Kidney (tissue), 14 donors: ENCODE results near the gene ADAMTS14. TPM values are rescaled to one million over a fixed set of nuclear protein-coding genes. Genes with fewer than 3 reads are reported as not detected.

Experiments used
- DNase-seq, 5 donors: peaks; one replicate each; pipeline ENCODE4 v3.0.0-alpha.2; 2013 to 2020
- FAIRE-seq: peaks from 2 replicates; lab custom pipeline; 2012; peaks lifted over from hg19 to GRCh38; lab: Jason Lieb, UNC
- H3K27ac ChIP-seq, 2 donors: one replicate each; pipeline ENCODE4 v1.7.0; 2013; ENCODE audit warnings: low read depth in 2 of 2, low read length in 2 of 2, inconsistent platforms in 1 of 2
- H3K27me3 ChIP-seq: one replicate; pipeline ENCODE4 v1.7.1; 2013; ENCODE audit warnings: low read length, inconsistent platforms; ENCODE audit not compliant: control insufficient read depth, insufficient read depth
- H3K36me3 ChIP-seq, 3 donors: one replicate each; pipeline versions ENCODE4 v1.7.0 to v1.7.1; 2013; ENCODE audit warnings: low read length in 3 of 3, control low read depth in 1 of 3, inconsistent platforms in 1 of 3; ENCODE audit not compliant: insufficient read depth in 3 of 3, control insufficient read depth in 2 of 3
- H3K4me1 ChIP-seq, 3 donors: one replicate each; pipeline versions ENCODE4 v1.7.0 to v1.7.1; 2013; ENCODE audit warnings: low read length in 3 of 3, inconsistent platforms in 1 of 3, low read depth in 1 of 3; ENCODE audit not compliant: control insufficient read depth in 2 of 3, insufficient read depth in 2 of 3
- H3K4me3 ChIP-seq, 3 donors: one replicate each; pipeline versions ENCODE4 v1.7.0 to v1.8.1; 2013; ENCODE audit warnings: low read length in 3 of 3, control low read depth in 1 of 3, inconsistent platforms in 1 of 3
- H3K9ac ChIP-seq, 3 donors: one replicate each; pipeline versions ENCODE4 v1.7.0 to v1.7.1; 2013; ENCODE audit warnings: low read length in 3 of 3, control low read depth in 1 of 3, inconsistent platforms in 1 of 3
- H3K9me3 ChIP-seq, 3 donors: one replicate each; pipeline versions ENCODE4 v1.7.0 to v1.7.1; 2013; ENCODE audit warnings: low read length in 3 of 3, control low read depth in 1 of 3, inconsistent platforms in 1 of 3; ENCODE audit not compliant: control insufficient read depth in 2 of 3, insufficient read depth in 1 of 3
- intact Hi-C: fragments of 100-400 bp; cut with DNase I; formaldehyde crosslinking; loops from one replicate; pipeline ENCODE4 v1.11.1; 2022
- polyA plus RNA-seq: library from polyadenylated mRNA; stranded (reverse); fragments of 350-450 nt; fragmentation: Illumina TruSeq; extraction: RNeasy Lipid Tissue Mini Kit (QIAGEN cat#74804); gene quantifications from one replicate; pipeline ENCODE4 v1.2.3, GENCODE V29; 2014; ENCODE audit warnings: low read depth, low replicate concordance; ENCODE audit not compliant: insufficient read depth
- total RNA-seq: library from RNA; stranded (reverse); fragmentation: NEBNext Ultra II Directional; extraction: Animal tissue kit (Norgen Biotek cat#: 25700); gene quantifications from one replicate; pipeline ENCODE4 v1.2.1, GENCODE V29; 2021
- TF ChIP-seq, protein P1 (sequence below): IDR thresholded peaks from 3 replicates; pipeline ENCODE4 v1.5.1; 2012; ENCODE audit warnings: mild to moderate bottlenecking, moderate library complexity, borderline replicate concordance; ENCODE audit not compliant: insufficient read depth; ENCODE audit errors: extremely low read depth
- donor health status: control.
- donor health status: control.
- donor health status: control.
- donor health status: control.
- donor health status: control.
- donor health status: DM: yes; HTN: yes; CAD: no.
- donor health status: Normal renal cell carcinoma (clear cell type).

The ADAMTS14 gene
- total and polyA plus RNA-seq, 2 donors from 2014 or later: 0.47 TPM; not detected in 1

- intact Hi-C loops: no loop called here
- no peak overlapping the region for H3K9ac ChIP-seq
- TF ChIP-seq, protein P1, sequence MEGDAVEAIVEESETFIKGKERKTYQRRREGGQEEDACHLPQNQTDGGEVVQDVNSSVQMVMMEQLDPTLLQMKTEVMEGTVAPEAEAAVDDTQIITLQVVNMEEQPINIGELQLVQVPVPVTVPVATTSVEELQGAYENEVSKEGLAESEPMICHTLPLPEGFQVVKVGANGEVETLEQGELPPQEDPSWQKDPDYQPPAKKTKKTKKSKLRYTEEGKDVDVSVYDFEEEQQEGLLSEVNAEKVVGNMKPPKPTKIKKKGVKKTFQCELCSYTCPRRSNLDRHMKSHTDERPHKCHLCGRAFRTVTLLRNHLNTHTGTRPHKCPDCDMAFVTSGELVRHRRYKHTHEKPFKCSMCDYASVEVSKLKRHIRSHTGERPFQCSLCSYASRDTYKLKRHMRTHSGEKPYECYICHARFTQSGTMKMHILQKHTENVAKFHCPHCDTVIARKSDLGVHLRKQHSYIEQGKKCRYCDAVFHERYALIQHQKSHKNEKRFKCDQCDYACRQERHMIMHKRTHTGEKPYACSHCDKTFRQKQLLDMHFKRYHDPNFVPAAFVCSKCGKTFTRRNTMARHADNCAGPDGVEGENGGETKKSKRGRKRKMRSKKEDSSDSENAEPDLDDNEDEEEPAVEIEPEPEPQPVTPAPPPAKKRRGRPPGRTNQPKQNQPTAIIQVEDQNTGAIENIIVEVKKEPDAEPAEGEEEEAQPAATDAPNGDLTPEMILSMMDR: no peak
- H3K4me3 ChIP-seq: no peak overlapping the region
- H3K36me3 ChIP-seq: no peaks in the 10 kb centered on the region
- no peaks in the 10 kb centered on the region for H3K9me3 ChIP-seq
- DNase-seq (no peak), FAIRE-seq (no peak)
- H3K27ac ChIP-seq: no peak overlapping the region
- H3K27me3 ChIP-seq: no peaks in the 10 kb centered on the region
- peaks cover 0 to 10% (median 3%) of the 10 kb centered on the region in 3 donors for H3K4me1 ChIP-seq
These were observed 108.5 kb downstream of the ADAMTS14 start for GRCh38 chr10:70780772-70781171.

GRCh38 chr10:70781461-70782051 is 109.2 kb downstream of the ADAMTS14 start:
- no peak overlapping the region for H3K4me3 ChIP-seq
- peaks cover 0 to 5% (median 0%) of the 10 kb centered on the region in 3 donors for H3K4me1 ChIP-seq
- no peak overlapping the region for H3K27ac ChIP-seq
- H3K9ac ChIP-seq: no peak overlapping the region
- H3K27me3 ChIP-seq: no peaks in the 10 kb centered on the region
- no peaks in the 10 kb centered on the region for H3K36me3 ChIP-seq
- TF ChIP-seq, protein P1: no peak
- intact Hi-C loops: no loop called here
- DNase-seq: no peak
- no peaks in the 10 kb centered on the region for H3K9me3 ChIP-seq
- no peak for FAIRE-seq

DNA sequence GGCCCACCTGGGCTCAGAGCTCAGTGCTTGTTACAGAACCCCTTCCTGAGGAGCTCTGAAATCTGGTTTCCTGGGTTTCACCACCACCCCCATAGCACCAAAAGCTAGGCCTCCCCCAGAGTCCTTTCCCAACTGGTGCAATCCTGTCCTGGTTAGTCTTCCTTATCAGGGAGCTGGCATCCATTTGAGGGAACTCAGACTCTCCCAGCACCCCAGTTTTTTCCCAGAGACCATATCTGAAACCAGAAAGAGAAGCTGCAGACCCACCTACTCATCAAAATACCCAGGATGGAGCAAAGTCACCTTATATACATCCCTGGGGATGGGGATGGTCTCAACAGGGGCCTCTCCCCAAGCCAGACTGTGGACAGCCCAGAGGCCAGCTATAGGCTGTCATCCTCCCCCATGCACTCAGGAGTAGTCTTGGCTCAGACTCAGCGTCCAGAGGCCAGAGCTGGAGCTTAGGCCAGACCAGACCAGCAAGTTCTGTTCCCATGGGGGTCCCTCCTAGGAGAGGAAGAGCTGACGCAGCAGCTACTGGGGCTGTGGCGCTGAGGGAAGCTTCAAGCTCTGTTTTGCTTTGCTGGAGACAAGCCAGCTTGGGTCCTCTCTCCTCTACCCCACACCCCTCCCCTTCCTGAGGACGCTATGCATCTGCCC is 109.9 kb downstream of the ADAMTS14 start:
- Histone ChIP-seq H3K9me3 (no peaks in the 10 kb centered on the region), H3K4me1 (peaks cover 0 to 3% (median 0%) of the 10 kb centered on the region in 3 donors), H3K36me3 (no peaks in the 10 kb centered on the region), H3K27me3 (no peaks in the 10 kb centered on the region), H3K4me3 (no peak overlapping the region), H3K9ac (no peak overlapping the region), H3K27ac (no peak overlapping the region)
- intact Hi-C loops: no loop called here
- TF ChIP-seq, protein P1: no peak
- no peak for FAIRE-seq
- peak in 1 of 5 donors; percentile 47 for DNase-seq
